Subcutaneous adipose tissue (tissue), 4 donors: ENCODE measurements around the gene SIGLEC10. TPM values are rescaled to one million over a fixed set of nuclear protein-coding genes. Genes with fewer than 3 reads are reported as not detected.

Experiments used
- CTCF ChIP-seq: fragments of 450-650 bp; IDR thresholded peaks from one replicate; pipeline ENCODE4 v1.5.1; 2016; ENCODE audit warnings: low read depth, mild to moderate bottlenecking, control low read depth, antibody characterized with exemption, moderate library complexity
- total RNA-seq, 4 donors: library from RNA; depleted of rRNA; stranded (reverse); fragments of >200 nt; gene quantifications; one replicate each; pipeline ENCODE4 v1.1.0, GENCODE V29; 2016

SIGLEC10 gene
- total RNA-seq, 4 donors from 2014 or later = 0.66 to 1.8 (median 1.7) TPM; not detected in 1

- no peak for TF ChIP-seq CTCF
These were observed 2.3 kb downstream of the SIGLEC10 start for GRCh38 chr19:51415187-51415586.

GRCh38 chr19:51410950-51411748, 6.3 kb downstream of the SIGLEC10 start:
- TF ChIP-seq CTCF = no peak

GRCh38 chr19:51407511-51408131, 9.8 kb downstream of the SIGLEC10 start:
- no peak for TF ChIP-seq CTCF

GRCh38 chr19:51402117-51402516, 15.3 kb downstream of the SIGLEC10 start:
- no peak for TF ChIP-seq CTCF

GRCh38 chr19:51399231-51399630, 18.2 kb downstream of the SIGLEC10 start:
- no peak for TF ChIP-seq CTCF

GRCh38 chr19:51398096-51398704, 19.2 kb downstream of the SIGLEC10 start:
- no peak for TF ChIP-seq CTCF

- no peak for TF ChIP-seq CTCF
These were observed 21.3 kb downstream of the SIGLEC10 start for GRCh38 chr19:51396175-51396574.
